Astrocyte (in vitro differentiated cells and primary cell): ENCODE measurements around the gene UNC5C. TPM values are rescaled to one million over a fixed set of nuclear protein-coding genes. Genes with fewer than 3 reads are reported as not detected.

Source experiments
- DNase-seq: peaks from one replicate; pipeline ENCODE4 v3.0.0-alpha.2; 2010; ENCODE audit warnings: low read depth
- FAIRE-seq: peaks from 2 replicates; lab custom pipeline; 2011; peaks lifted over from hg19 to GRCh38; lab: Jason Lieb, UNC
- H2AFZ ChIP-seq: 2 replicates; pipeline ENCODE4 v1.6.0; 2012; ENCODE audit warnings: low read depth, low read length, inconsistent platforms
- H3K27ac ChIP-seq: 2 replicates; pipeline ENCODE4 v1.5.1; 2011; ENCODE audit warnings: low read depth, low read length, inconsistent platforms
- H3K27me3 ChIP-seq: 2 replicates; pipeline ENCODE4 v1.6.0; 2011; ENCODE audit warnings: low read length, inconsistent platforms; ENCODE audit not compliant: insufficient read depth
- H3K36me3 ChIP-seq: 2 replicates; pipeline ENCODE4 v1.5.1; 2011; ENCODE audit warnings: low read length, inconsistent platforms; ENCODE audit not compliant: insufficient read depth
- H3K4me1 ChIP-seq: 2 replicates; pipeline ENCODE4 v1.5.1; 2011; ENCODE audit warnings: low read length, inconsistent platforms; ENCODE audit not compliant: insufficient read depth
- H3K4me2 ChIP-seq: 2 replicates; pipeline ENCODE4 v1.6.0; 2012; ENCODE audit warnings: low read length, inconsistent platforms
- H3K4me3 ChIP-seq: 2 replicates; pipeline ENCODE4 v1.5.1; 2011; ENCODE audit warnings: low read depth, mild to moderate bottlenecking, low read length, inconsistent platforms; ENCODE audit not compliant: insufficient read depth
- H3K79me2 ChIP-seq: 2 replicates; pipeline ENCODE4 v1.6.0; 2012; ENCODE audit warnings: mild to moderate bottlenecking, low read length, inconsistent platforms; ENCODE audit not compliant: insufficient read depth
- H3K9ac ChIP-seq: 2 replicates; pipeline ENCODE4 v1.6.0; 2012; ENCODE audit warnings: mild to moderate bottlenecking, low read length, inconsistent platforms
- H3K9me3 ChIP-seq: 2 replicates; pipeline ENCODE4 v1.5.1; 2012; ENCODE audit warnings: low read depth, mild to moderate bottlenecking, low read length, inconsistent platforms; ENCODE audit not compliant: insufficient read depth
- H4K20me1 ChIP-seq: 2 replicates; pipeline ENCODE4 v1.6.0; 2012; ENCODE audit warnings: low read length, inconsistent platforms; ENCODE audit not compliant: insufficient read depth
- H3K27ac Mint-ChIP-seq: one replicate; pipeline ENCODE4 v1.8.0; 2021; ENCODE audit warnings: mild to moderate bottlenecking, mixed read lengths; ENCODE audit not compliant: unreplicated experiment
- H3K27me3 Mint-ChIP-seq: one replicate; pipeline ENCODE4 v1.8.0; 2021; ENCODE audit warnings: low read depth, mixed read lengths; ENCODE audit not compliant: unreplicated experiment
- H3K36me3 Mint-ChIP-seq: one replicate; pipeline ENCODE4 v1.8.0; 2021; ENCODE audit warnings: low read depth, mixed read lengths; ENCODE audit not compliant: unreplicated experiment
- H3K4me1 Mint-ChIP-seq: one replicate; pipeline ENCODE4 v1.8.0; 2021; ENCODE audit warnings: low read depth, mixed read lengths; ENCODE audit not compliant: unreplicated experiment
- H3K4me3 Mint-ChIP-seq: one replicate; pipeline ENCODE4 v1.8.0; 2021; ENCODE audit warnings: mild to moderate bottlenecking, moderate library complexity, mixed read lengths; ENCODE audit not compliant: unreplicated experiment
- H3K9me3 Mint-ChIP-seq: one replicate; pipeline ENCODE4 v1.8.0; 2021; ENCODE audit warnings: mild to moderate bottlenecking, mixed read lengths; ENCODE audit not compliant: unreplicated experiment
- CTCF ChIP-seq: IDR thresholded peaks from 2 replicates; pipeline ENCODE4 v1.5.1; 2011; ENCODE audit warnings: low read depth, mild to moderate bottlenecking, inconsistent platforms, low read length, moderate library complexity; ENCODE audit not compliant: insufficient read depth
- EZH2 ChIP-seq: IDR thresholded peaks from 2 replicates; pipeline ENCODE4 v1.6.1; 2012; ENCODE audit warnings: mild to moderate bottlenecking, low read length, inconsistent platforms; ENCODE audit not compliant: insufficient read depth
- total RNA-seq: library from RNA; stranded (reverse); gene quantifications from 2 replicates; pipeline ENCODE4 v1.2.1, GENCODE V29; 2021

UNC5C gene
- total RNA-seq, 1 donor from 2014 or later: 3.1 TPM

DNA sequence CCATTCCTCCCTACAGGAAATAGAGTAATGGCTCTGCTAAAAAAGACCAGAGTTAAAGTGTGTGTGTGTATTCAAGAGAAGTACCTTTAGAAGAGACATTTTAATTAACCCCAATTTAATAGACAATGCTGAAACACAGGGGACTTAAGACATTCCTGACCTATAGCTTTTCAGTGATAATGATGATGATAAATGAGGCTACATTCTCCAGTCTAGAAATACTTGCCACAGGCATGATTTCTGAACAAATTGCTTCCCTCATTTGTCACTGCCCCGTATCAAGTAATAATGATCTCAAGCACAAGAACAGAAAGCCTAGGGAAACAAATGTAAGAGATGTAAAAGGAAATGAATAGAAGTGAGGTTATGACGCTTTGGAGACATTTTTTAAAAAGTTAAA lies 117.1 kb downstream of the UNC5C start:
- no peaks in the 10 kb centered on the region for H3K79me2 ChIP-seq
- no peaks in the 10 kb centered on the region for H3K4me1 ChIP-seq
- H3K4me3 Mint-ChIP-seq: no peak overlapping the region
- no peak overlapping the region for H3K4me3 ChIP-seq
- no peak overlapping the region for H3K27ac Mint-ChIP-seq
- H3K4me2 ChIP-seq: no peak overlapping the region
- peaks cover 8% of the 10 kb centered on the region for H3K4me1 Mint-ChIP-seq
- TF ChIP-seq EZH2: no peak
- no peak for TF ChIP-seq CTCF
- DNase-seq: peak; percentile 77
- H3K9me3 ChIP-seq: no peaks in the 10 kb centered on the region
- no peak overlapping the region for H3K27ac ChIP-seq
- H3K36me3 Mint-ChIP-seq: no peaks in the 10 kb centered on the region
- no peaks in the 10 kb centered on the region for H3K27me3 ChIP-seq
- H2AFZ ChIP-seq: no peak overlapping the region
- no peak overlapping the region for H3K9ac ChIP-seq
- no peak for FAIRE-seq
- no peaks in the 10 kb centered on the region for H3K27me3 Mint-ChIP-seq
- no peaks in the 10 kb centered on the region for H3K9me3 Mint-ChIP-seq
- no peaks in the 10 kb centered on the region for H3K36me3 ChIP-seq
- no peaks in the 10 kb centered on the region for H4K20me1 ChIP-seq

GRCh38 chr4:95429416-95429815 lies 119.4 kb downstream of the UNC5C start:
- Mint-ChIP-seq H3K27ac (no peak overlapping the region), H3K4me1 (peaks cover 8% of the 10 kb centered on the region), H3K9me3 (no peaks in the 10 kb centered on the region), H3K27me3 (no peaks in the 10 kb centered on the region), H3K4me3 (no peak overlapping the region), H3K36me3 (no peaks in the 10 kb centered on the region)
- no peak for FAIRE-seq
- H3K4me2 ChIP-seq: no peak overlapping the region
- H3K27ac ChIP-seq: no peak overlapping the region
- H3K27me3 ChIP-seq: no peaks in the 10 kb centered on the region
- H4K20me1 ChIP-seq: no peaks in the 10 kb centered on the region
- no peak for DNase-seq
- no peaks in the 10 kb centered on the region for H3K9me3 ChIP-seq
- no peak overlapping the region for H3K4me3 ChIP-seq
- H3K36me3 ChIP-seq: no peaks in the 10 kb centered on the region
- no peak overlapping the region for H2AFZ ChIP-seq
- no peaks in the 10 kb centered on the region for H3K79me2 ChIP-seq
- H3K9ac ChIP-seq: no peak overlapping the region
- TF ChIP-seq EZH2 (no peak), CTCF (no peak)
- H3K4me1 ChIP-seq: no peaks in the 10 kb centered on the region

DNA sequence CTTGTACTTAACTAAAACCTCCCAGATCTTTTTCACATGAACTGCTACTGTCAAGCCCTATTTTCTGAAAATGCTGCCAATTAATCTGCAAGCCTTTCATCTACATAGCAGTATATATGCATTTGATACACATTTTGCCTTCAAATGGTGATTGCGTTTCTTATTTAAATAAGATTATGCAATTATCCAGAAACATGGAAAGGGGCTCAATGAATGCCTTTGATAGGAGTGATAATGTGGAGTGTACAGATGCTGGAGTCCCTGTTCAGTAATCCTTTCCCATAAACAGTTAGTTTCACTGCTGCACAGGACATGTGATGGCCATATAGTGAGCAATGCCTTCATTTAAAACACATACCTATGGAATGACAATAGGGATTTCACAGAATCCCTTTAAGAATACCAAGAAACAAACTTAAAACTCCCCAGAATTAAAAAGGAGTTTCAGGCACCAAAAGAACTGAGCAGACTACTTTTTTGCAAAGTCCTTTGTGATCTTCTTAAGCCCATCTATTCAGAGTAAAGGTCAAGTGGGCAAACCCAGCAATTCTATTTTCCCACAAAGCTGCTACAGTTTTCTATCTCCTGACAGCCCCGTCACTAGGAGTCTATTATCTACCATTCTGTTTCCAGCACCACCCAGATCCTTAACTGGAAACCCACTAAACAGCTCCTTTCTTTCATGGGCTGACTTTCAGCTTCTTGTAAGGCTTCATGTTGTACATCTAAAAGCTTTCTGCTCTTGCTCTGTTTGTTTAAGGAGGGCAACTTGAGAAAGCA lies 120.3 kb downstream of the UNC5C start:
- Mint-ChIP-seq H3K9me3 (no peaks in the 10 kb centered on the region), H3K27me3 (no peaks in the 10 kb centered on the region), H3K4me1 (peaks cover 8% of the 10 kb centered on the region), H3K27ac (no peak overlapping the region), H3K4me3 (no peak overlapping the region), H3K36me3 (no peaks in the 10 kb centered on the region)
- Histone ChIP-seq H3K27ac (no peak overlapping the region), H3K27me3 (no peaks in the 10 kb centered on the region), H4K20me1 (no peaks in the 10 kb centered on the region), H3K36me3 (no peaks in the 10 kb centered on the region), H3K9ac (no peak overlapping the region), H3K4me2 (no peak overlapping the region), H2AFZ (no peak overlapping the region), H3K79me2 (no peaks in the 10 kb centered on the region), H3K9me3 (no peaks in the 10 kb centered on the region), H3K4me1 (no peaks in the 10 kb centered on the region), H3K4me3 (no peak overlapping the region)
- TF ChIP-seq CTCF: no peak
- no peak for TF ChIP-seq EZH2
- DNase-seq (no peak), FAIRE-seq (no peak)
